ENCODE measurements around the gene CD248.

GRCh38 chr11:66264914-66265313 is 51.9 kb downstream of the CD248 start:
- peak; percentile 31; the same call in 2 of the 3 replicates for TF ChIP-seq CTCF (IDR thresholded peaks at IDR 0.05)
- TF ChIP-seq, protein P1, sequence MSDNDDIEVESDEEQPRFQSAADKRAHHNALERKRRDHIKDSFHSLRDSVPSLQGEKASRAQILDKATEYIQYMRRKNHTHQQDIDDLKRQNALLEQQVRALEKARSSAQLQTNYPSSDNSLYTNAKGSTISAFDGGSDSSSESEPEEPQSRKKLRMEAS (IDR thresholded peaks at IDR 0.05): no peak
- no peak for TF ChIP-seq CHD4 (IDR thresholded peaks at IDR 0.05; ENCODE audit: borderline replicate concordance)
- TF ChIP-seq CEBPB (IDR thresholded peaks at IDR 0.05): no peak
- TF ChIP-seq MAFK (IDR thresholded peaks at IDR 0.05; ENCODE audit: partially characterized antibody): no peak
- no peak for TF ChIP-seq MAZ (IDR thresholded peaks at IDR 0.05; ENCODE audit: borderline replicate concordance, low read depth, low read length)
- no peak for TF ChIP-seq POLR2A (IDR thresholded peaks at IDR 0.05; ENCODE audit: low read length)
- TF ChIP-seq KDM1A (IDR thresholded peaks at IDR 0.05; ENCODE audit: low read depth): no peak
- no peak for TF ChIP-seq CHD2 (IDR thresholded peaks at IDR 0.05; ENCODE audit: low read length, partially characterized antibody)
- TF ChIP-seq, protein P2, sequence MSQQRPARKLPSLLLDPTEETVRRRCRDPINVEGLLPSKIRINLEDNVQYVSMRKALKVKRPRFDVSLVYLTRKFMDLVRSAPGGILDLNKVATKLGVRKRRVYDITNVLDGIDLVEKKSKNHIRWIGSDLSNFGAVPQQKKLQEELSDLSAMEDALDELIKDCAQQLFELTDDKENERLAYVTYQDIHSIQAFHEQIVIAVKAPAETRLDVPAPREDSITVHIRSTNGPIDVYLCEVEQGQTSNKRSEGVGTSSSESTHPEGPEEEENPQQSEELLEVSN (IDR thresholded peaks at IDR 0.05; ENCODE audit: borderline replicate concordance, low read depth): no peak
- no peak for TF ChIP-seq BHLHE40 (IDR thresholded peaks at IDR 0.05; ENCODE audit: low read depth, low read length)
- no peak for TF ChIP-seq FOXS1 (CRISPR knock-in tag; IDR thresholded peaks at IDR 0.05)
- no peak for TF ChIP-seq SMC3 (IDR thresholded peaks at IDR 0.05)
- no peak for TF ChIP-seq NR3C1 (IDR thresholded peaks at IDR 0.05)
